ENCODE results near the gene SCNN1B. TPM values are rescaled to one million over a fixed set of nuclear protein-coding genes. Genes with fewer than 3 reads are reported as not detected.
A peak's percentile ranks its signal among the peaks of the same experiment; 100 is the strongest.
"Not testable (repeated sequence)": the region's sequence is repeated elsewhere in the genome, so short reads cannot be mapped to it uniquely, and the experiment has no call there.

SCNN1B gene
- total RNA-seq, 2 experiments from 2014 or later: not detected

- no peaks in the 10 kb centered on the region for H3K4me1 Mint-ChIP-seq
- no peaks in the 10 kb centered on the region for H3K27me3 Mint-ChIP-seq
- no peak overlapping the region for H3K27ac Mint-ChIP-seq
- no peaks in the 10 kb centered on the region for H3K9me3 Mint-ChIP-seq
- H3K36me3 Mint-ChIP-seq (ENCODE audit: low read depth): no peaks in the 10 kb centered on the region
- ChIA-PET POLR2A (no interaction called here), CTCF (no interaction called here)
- H3K4me3 Mint-ChIP-seq: no peak overlapping the region
- no peak for DNase-seq
These were observed 72.8 kb downstream of the SCNN1B start for GRCh38 chr16:23374721-23375510.

GRCh38 chr16:23375643-23376042, 73.5 kb downstream of the SCNN1B start:
- Mint-ChIP-seq H3K4me1 (no peaks in the 10 kb centered on the region), H3K27ac (no peak overlapping the region), H3K4me3 (no peak overlapping the region), H3K27me3 (no peaks in the 10 kb centered on the region), H3K9me3 (no peaks in the 10 kb centered on the region), H3K36me3 (ENCODE audit: low read depth) (no peaks in the 10 kb centered on the region)
- CTCF ChIA-PET: no interaction called here
- no peak for DNase-seq
- POLR2A ChIA-PET: no interaction called here

- ChIA-PET POLR2A (no interaction called here), CTCF (no interaction called here)
- Mint-ChIP-seq H3K9me3 (no peaks in the 10 kb centered on the region), H3K4me3 (no peak overlapping the region), H3K36me3 (ENCODE audit: low read depth) (no peaks in the 10 kb centered on the region), H3K27me3 (no peaks in the 10 kb centered on the region), H3K4me1 (no peaks in the 10 kb centered on the region), H3K27ac (no peak overlapping the region)
- no peak for DNase-seq
These were observed 75.2 kb downstream of the SCNN1B start for GRCh38 chr16:23377071-23377931.

GRCh38 chr16:23378256-23378655, 76.2 kb downstream of the SCNN1B start:
- H3K9me3 Mint-ChIP-seq: no peaks in the 10 kb centered on the region
- no peak overlapping the region for H3K27ac Mint-ChIP-seq
- no peaks in the 10 kb centered on the region for H3K4me1 Mint-ChIP-seq
- CTCF ChIA-PET: no interaction called here
- no peak for DNase-seq
- no peak overlapping the region for H3K4me3 Mint-ChIP-seq
- POLR2A ChIA-PET: no interaction called here
- no peaks in the 10 kb centered on the region for H3K36me3 Mint-ChIP-seq (ENCODE audit: low read depth)
- H3K27me3 Mint-ChIP-seq: no peaks in the 10 kb centered on the region

GRCh38 chr16:23378921-23379320, 76.8 kb downstream of the SCNN1B start:
- Mint-ChIP-seq H3K27ac (no peak overlapping the region), H3K9me3 (no peaks in the 10 kb centered on the region), H3K4me3 (no peak overlapping the region), H3K4me1 (no peaks in the 10 kb centered on the region), H3K36me3 (ENCODE audit: low read depth) (no peaks in the 10 kb centered on the region), H3K27me3 (no peaks in the 10 kb centered on the region)
- ChIA-PET POLR2A (no interaction called here), CTCF (no interaction called here)
- DNase-seq: no peak

GRCh38 chr16:23379707-23380106, 77.6 kb downstream of the SCNN1B start:
- H3K9me3 Mint-ChIP-seq: no peaks in the 10 kb centered on the region
- no peak overlapping the region for H3K4me3 Mint-ChIP-seq
- H3K36me3 Mint-ChIP-seq (ENCODE audit: low read depth): no peaks in the 10 kb centered on the region
- H3K4me1 Mint-ChIP-seq: no peaks in the 10 kb centered on the region
- CTCF ChIA-PET: no interaction called here
- POLR2A ChIA-PET: no interaction called here
- H3K27me3 Mint-ChIP-seq: no peaks in the 10 kb centered on the region
- H3K27ac Mint-ChIP-seq: no peak overlapping the region
- no peak for DNase-seq

GRCh38 chr16:23380501-23380951, 78.4 kb downstream of the SCNN1B start:
- ChIA-PET CTCF (interaction anchor here (0.5 kb wide), 1 partner anchor 12 kb away, joined by 5 read pairs; no protein-coding TSS in a partner anchor), POLR2A (no interaction called here)
- H3K4me3 Mint-ChIP-seq: no peak overlapping the region
- DNase-seq: no peak
- no peaks in the 10 kb centered on the region for H3K36me3 Mint-ChIP-seq (ENCODE audit: low read depth)
- H3K27ac Mint-ChIP-seq: no peak overlapping the region
- no peaks in the 10 kb centered on the region for H3K9me3 Mint-ChIP-seq
- no peaks in the 10 kb centered on the region for H3K27me3 Mint-ChIP-seq
- H3K4me1 Mint-ChIP-seq: no peaks in the 10 kb centered on the region

GRCh38 chr16:23381702-23382101, 79.6 kb downstream of the SCNN1B start:
- H3K4me1 Mint-ChIP-seq; H3K36me3 Mint-ChIP-seq (ENCODE audit: low read depth); H3K27ac Mint-ChIP-seq; H3K4me3 Mint-ChIP-seq; H3K27me3 Mint-ChIP-seq; POLR2A ChIA-PET; DNase-seq; H3K9me3 Mint-ChIP-seq: not testable (repeated sequence)
- CTCF ChIA-PET: interaction anchor here (0.6 kb wide), 1 partner anchor 13 kb away, joined by 3 read pairs; no protein-coding TSS in a partner anchor

GRCh38 chr16:23382279-23382678, 80.2 kb downstream of the SCNN1B start:
- H3K4me1 Mint-ChIP-seq: no peaks in the 10 kb centered on the region
- ChIA-PET POLR2A (no interaction called here), CTCF (interaction anchor here (0.6 kb wide), 2 partner anchors 13 to 34 kb away, joined by 3 to 5 read pairs; no protein-coding TSS in a partner anchor)
- no peak for DNase-seq
- H3K4me3 Mint-ChIP-seq: no peak overlapping the region
- no peak overlapping the region for H3K27ac Mint-ChIP-seq
- H3K9me3 Mint-ChIP-seq: no peaks in the 10 kb centered on the region
- H3K36me3 Mint-ChIP-seq (ENCODE audit: low read depth): no peaks in the 10 kb centered on the region
- no peaks in the 10 kb centered on the region for H3K27me3 Mint-ChIP-seq

- no peak for DNase-seq
- no peaks in the 10 kb centered on the region for H3K9me3 Mint-ChIP-seq
- H3K27ac Mint-ChIP-seq: peak overlapping the region; percentile 2
- H3K27me3 Mint-ChIP-seq: no peaks in the 10 kb centered on the region
- H3K4me3 Mint-ChIP-seq: no peak overlapping the region
- peaks cover 2% of the 10 kb centered on the region for H3K36me3 Mint-ChIP-seq (ENCODE audit: low read depth)
- ChIA-PET POLR2A (no interaction called here), CTCF (no interaction called here)
- H3K4me1 Mint-ChIP-seq: no peaks in the 10 kb centered on the region
These were observed 81.8 kb downstream of the SCNN1B start for GRCh38 chr16:23383881-23384280.

- H3K4me1 Mint-ChIP-seq: no peaks in the 10 kb centered on the region
- H3K27ac Mint-ChIP-seq: no peak overlapping the region
- CTCF ChIA-PET: no interaction called here
- no peak for DNase-seq
- H3K4me3 Mint-ChIP-seq: no peak overlapping the region
- POLR2A ChIA-PET: no interaction called here
- H3K27me3 Mint-ChIP-seq: no peaks in the 10 kb centered on the region
- no peaks in the 10 kb centered on the region for H3K9me3 Mint-ChIP-seq
- H3K36me3 Mint-ChIP-seq (ENCODE audit: low read depth): peaks cover 2% of the 10 kb centered on the region
These were observed 82.8 kb downstream of the SCNN1B start for GRCh38 chr16:23384878-23385277.

GRCh38 chr16:23385441-23385840, 83.3 kb downstream of the SCNN1B start:
- DNase-seq: no peak
- CTCF ChIA-PET: no interaction called here
- Mint-ChIP-seq H3K36me3 (ENCODE audit: low read depth) (peaks cover 2% of the 10 kb centered on the region), H3K4me1 (no peaks in the 10 kb centered on the region), H3K27me3 (no peaks in the 10 kb centered on the region), H3K4me3 (no peak overlapping the region), H3K9me3 (no peaks in the 10 kb centered on the region), H3K27ac (no peak overlapping the region)
- POLR2A ChIA-PET: no interaction called here

- CTCF ChIA-PET: no interaction called here
These were observed 85.6 kb downstream of the SCNN1B start for GRCh38 chr16:23387666-23388065.

More at GRCh38 chr16:23387666-23388065, 85.6 kb downstream of the SCNN1B start:
- Mint-ChIP-seq H3K36me3 (ENCODE audit: low read depth) (peaks cover 7% of the 10 kb centered on the region), H3K27me3 (no peaks in the 10 kb centered on the region), H3K4me1 (no peaks in the 10 kb centered on the region), H3K9me3 (no peaks in the 10 kb centered on the region), H3K27ac (peak overlapping the region; percentile 1), H3K4me3 (no peak overlapping the region)
- no peak for DNase-seq
- POLR2A ChIA-PET: no interaction called here

All from activated CD4-positive, alpha-beta T cell treated with anti-CD3 and anti-CD28 coated beads, Interleukin-2, amount 10 ng/mL, durations not matched to agents 7 days and 5 days (primary cell).